ENCODE measurements around the gene DOP1B.

Gene DOP1B

DNA sequence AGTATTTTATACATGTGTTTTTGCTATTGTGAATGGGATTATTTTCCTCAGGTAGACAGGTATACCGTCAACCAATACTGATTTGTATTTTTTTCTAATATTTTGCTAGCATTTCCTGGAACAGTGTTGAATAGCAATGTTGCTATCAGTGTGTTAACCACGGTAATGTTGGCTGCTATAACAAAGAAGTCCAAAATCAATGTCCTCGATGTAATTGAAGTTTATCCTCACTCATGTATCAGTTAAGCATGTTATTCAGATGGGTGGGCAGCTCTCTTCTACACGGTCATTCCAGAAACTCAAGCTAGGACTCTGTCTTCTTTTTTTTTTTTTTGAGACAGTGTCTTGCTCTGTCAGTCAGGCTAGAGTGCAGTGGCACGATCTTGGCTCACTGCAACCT is 24.3 kb downstream of the DOP1B start:
- TF ChIP-seq, protein P1, sequence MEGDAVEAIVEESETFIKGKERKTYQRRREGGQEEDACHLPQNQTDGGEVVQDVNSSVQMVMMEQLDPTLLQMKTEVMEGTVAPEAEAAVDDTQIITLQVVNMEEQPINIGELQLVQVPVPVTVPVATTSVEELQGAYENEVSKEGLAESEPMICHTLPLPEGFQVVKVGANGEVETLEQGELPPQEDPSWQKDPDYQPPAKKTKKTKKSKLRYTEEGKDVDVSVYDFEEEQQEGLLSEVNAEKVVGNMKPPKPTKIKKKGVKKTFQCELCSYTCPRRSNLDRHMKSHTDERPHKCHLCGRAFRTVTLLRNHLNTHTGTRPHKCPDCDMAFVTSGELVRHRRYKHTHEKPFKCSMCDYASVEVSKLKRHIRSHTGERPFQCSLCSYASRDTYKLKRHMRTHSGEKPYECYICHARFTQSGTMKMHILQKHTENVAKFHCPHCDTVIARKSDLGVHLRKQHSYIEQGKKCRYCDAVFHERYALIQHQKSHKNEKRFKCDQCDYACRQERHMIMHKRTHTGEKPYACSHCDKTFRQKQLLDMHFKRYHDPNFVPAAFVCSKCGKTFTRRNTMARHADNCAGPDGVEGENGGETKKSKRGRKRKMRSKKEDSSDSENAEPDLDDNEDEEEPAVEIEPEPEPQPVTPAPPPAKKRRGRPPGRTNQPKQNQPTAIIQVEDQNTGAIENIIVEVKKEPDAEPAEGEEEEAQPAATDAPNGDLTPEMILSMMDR (IDR thresholded peaks at IDR 0.05; ENCODE audit: low read length, missing control alignments), result no peak

DNA sequence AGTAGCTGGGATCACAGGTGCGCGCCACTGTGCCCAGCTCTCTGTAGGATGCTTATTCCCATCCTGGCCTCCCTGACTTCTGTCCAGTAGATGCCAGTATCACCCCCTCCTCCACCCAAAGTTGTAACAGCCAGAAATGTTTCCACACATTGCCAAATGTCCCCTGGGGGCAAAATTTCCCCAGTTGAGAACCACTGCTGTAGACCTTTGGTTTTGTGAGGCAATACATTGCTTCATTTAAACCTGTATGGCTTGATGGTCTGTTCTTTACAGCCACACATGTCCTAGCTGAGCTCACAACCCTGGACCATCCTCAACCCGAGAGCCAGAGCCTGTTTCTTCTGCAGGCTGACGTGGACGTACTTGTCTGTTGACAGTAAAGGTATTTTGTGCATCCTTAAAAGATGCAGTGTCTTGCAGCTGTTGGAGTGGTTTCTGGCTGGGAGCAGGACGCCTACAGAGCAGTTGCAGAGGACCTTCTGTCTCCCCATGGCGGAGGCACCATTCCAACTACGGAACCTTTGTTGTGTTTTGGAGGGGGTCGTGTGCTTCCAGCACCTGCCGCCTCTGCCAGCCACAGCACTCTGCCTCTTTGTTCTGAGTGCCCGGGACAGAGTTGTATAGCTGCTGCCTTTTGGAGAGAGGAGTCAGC is 26.6 kb downstream of the DOP1B start:
- H3K4me3 ChIP-seq (replicated peaks; ENCODE audit: low read depth, low read length), result no peak overlapping the region
- no peak for DNase-seq (ENCODE audit: low read depth)
- TF ChIP-seq, protein P1 (IDR thresholded peaks at IDR 0.05; ENCODE audit: low read length, missing control alignments), result no peak

More for the DNA sequence above, 24.3 kb downstream of the DOP1B start:
- DNase-seq (ENCODE audit: low read depth), result no peak
- H3K4me3 ChIP-seq (replicated peaks; ENCODE audit: low read depth, low read length), result no peak overlapping the region

DNA sequence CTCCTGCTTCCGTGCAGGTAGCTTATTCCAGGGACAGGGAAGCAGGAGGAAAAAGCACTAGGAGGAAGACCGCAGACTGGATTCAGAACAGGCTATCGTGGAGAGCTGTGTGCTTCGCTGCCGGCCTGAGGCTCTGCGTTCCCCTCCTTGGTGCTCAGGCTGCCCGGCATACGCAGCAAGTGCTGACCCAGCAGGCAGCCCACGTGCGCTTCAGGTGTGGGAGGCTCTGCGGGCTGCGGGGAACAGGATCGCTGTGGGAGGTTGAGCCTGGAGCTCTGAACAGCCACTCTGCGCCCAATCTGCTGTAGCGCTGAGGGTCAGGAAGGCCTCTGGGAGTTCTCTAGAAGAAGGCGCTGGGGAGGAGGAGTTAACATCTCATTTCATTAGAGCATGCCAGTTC is 27.9 kb downstream of the DOP1B start:
- no peak for DNase-seq (ENCODE audit: low read depth)
- H3K4me3 ChIP-seq (replicated peaks; ENCODE audit: low read depth, low read length), result no peak overlapping the region
- TF ChIP-seq, protein P1 (IDR thresholded peaks at IDR 0.05; ENCODE audit: low read length, missing control alignments), result no peak

DNA sequence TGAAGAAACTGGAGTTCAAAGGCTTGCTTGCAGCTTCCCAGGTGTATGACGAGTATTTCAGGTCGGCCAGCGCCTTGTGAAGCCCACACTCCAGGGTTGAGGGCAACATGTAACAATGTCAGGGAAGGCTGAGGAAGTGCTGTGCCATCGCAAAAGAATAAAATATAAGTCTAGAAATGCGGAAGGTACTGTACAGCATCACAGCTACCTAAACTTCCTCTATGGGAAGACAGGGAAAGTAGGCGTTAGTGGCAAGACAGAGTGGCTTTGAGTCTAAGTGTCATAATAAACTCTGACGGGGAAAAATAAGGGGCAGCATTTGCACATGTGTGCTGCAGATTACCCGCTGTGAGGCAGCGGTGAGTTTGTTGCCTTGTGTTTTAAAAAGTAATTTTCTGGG is 28.9 kb downstream of the DOP1B start:
- H3K4me3 ChIP-seq (replicated peaks; ENCODE audit: low read depth, low read length), result no peak overlapping the region
- TF ChIP-seq, protein P1 (IDR thresholded peaks at IDR 0.05; ENCODE audit: low read length, missing control alignments), result no peak
- no peak for DNase-seq (ENCODE audit: low read depth)

DNA sequence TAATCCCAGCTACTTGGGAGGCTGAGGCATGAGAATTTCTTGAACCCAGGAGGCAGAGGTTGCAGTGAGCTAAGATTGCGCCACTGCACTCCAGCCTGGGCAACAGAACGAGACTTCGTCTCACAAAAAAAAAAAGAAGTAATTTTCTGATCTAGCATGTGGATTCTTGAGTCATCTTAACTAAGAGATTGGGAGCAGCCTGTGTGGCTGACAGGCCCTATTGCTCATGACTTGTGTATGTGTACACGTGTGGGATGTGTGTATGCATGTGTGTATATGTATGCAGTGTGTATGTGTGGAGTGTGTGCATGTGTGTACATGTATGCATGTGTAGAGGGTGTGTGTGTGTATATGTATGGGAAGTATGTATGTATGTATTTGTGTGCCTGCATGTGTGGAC is 29.5 kb downstream of the DOP1B start:
- H3K4me3 ChIP-seq (replicated peaks; ENCODE audit: low read depth, low read length), result no peak overlapping the region
- TF ChIP-seq, protein P1 (IDR thresholded peaks at IDR 0.05; ENCODE audit: low read length, missing control alignments), result no peak
- DNase-seq (ENCODE audit: low read depth), result no peak

DNA sequence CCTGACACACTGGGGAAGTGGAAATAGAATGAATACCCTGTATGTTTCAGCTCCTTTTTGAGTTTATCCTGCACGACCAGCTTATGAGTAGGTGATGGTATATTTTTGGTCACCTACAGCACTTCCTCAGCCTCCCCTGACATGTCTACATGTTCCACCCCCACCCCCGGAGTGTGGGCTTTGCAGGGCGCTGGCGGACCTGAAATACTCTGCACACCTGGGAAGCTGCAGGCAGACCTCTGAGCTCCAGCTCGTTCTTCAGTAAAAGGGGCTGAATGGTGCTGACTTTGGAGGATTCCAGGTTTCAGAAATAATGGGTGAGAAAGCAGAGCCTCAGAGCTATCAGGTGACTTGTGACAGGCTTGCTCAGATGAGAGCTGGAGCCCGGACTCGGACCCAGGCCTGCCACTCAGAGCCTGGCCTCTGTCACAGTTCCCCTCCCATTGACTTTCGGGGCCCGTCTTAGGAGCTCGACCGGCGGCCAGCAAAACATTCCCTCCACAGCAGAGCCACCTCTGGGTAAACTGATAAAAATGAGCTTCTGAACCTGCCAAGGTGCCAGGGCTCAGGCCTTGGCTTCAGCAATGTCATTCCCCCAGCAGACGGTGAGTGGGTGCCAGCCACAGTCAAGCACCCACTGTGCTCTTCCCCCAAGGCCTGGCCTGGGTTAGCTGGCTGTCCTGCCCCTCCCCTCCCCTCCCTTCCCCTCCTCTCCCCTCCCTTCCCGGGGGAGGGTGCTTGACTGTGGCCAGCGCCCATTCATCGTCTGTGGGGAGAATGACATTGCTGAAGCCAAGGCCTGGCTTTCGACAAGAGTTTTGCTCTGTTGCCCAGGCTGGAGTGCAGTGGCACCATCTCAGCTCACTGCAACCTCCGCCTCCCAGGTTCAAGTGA is 30.1 kb downstream of the DOP1B start:
- H3K4me3 ChIP-seq (replicated peaks; ENCODE audit: low read depth, low read length), result no peak overlapping the region
- TF ChIP-seq, protein P1 (IDR thresholded peaks at IDR 0.05; ENCODE audit: low read length, missing control alignments), result no peak
- DNase-seq (ENCODE audit: low read depth), result no peak
